GM19023 (cell line): ENCODE results near the gene TBX5.

Experiments used
- ATAC-seq: cut with Tn5 transposase; IDR thresholded peaks from one replicate; pipeline ENCODE4 v1.9.1; 2021; ENCODE audit warnings: mild to moderate bottlenecking, moderate library complexity; ENCODE audit not compliant: unreplicated experiment

Gene TBX5

GRCh38 chr12:114431902-114432301 lies 26.0 kb upstream of the TBX5 start:
- ATAC-seq: no peak

GRCh38 chr12:114430306-114430705 lies 24.4 kb upstream of the TBX5 start:
- no peak for ATAC-seq

- ATAC-seq: no peak
Measured at GRCh38 chr12:114425031-114425626, 19.2 kb upstream of the TBX5 start.

GRCh38 chr12:114420944-114421335 lies 15.0 kb upstream of the TBX5 start:
- ATAC-seq: no peak

GRCh38 chr12:114420182-114420943 lies 14.4 kb upstream of the TBX5 start:
- ATAC-seq: no peak

- ATAC-seq: no peak
Measured at GRCh38 chr12:114416028-114416427, 10.1 kb upstream of the TBX5 start.

GRCh38 chr12:114415525-114415868 lies 9.6 kb upstream of the TBX5 start:
- ATAC-seq: no peak

GRCh38 chr12:114414866-114415524 lies 9.1 kb upstream of the TBX5 start:
- ATAC-seq: no peak

- ATAC-seq: no peak
Measured at GRCh38 chr12:114414031-114414865, 8.3 kb upstream of the TBX5 start.

- no peak for ATAC-seq
Measured at GRCh38 chr12:114412825-114413749, 7.1 kb upstream of the TBX5 start.

GRCh38 chr12:114412307-114412706 lies 6.4 kb upstream of the TBX5 start:
- ATAC-seq: no peak

- ATAC-seq: no peak
Measured at GRCh38 chr12:114411071-114411837, 5.3 kb upstream of the TBX5 start.

- no peak for ATAC-seq
Measured at GRCh38 chr12:114409852-114410600, 4.1 kb upstream of the TBX5 start.

GRCh38 chr12:114408886-114409851 lies 3.2 kb upstream of the TBX5 start:
- no peak for ATAC-seq

- no peak for ATAC-seq
Measured at GRCh38 chr12:114408471-114408885, 2.5 kb upstream of the TBX5 start.

GRCh38 chr12:114407842-114408411 lies 2.0 kb upstream of the TBX5 start:
- ATAC-seq: no peak
